ENCODE results near the gene OR52K1.
A peak's percentile ranks its signal among the peaks of the same experiment; 100 is the strongest.

Gene OR52K1

GRCh38 chr11:4453118-4453517, 29.3 kb upstream of the OR52K1 start:
- Mint-ChIP-seq H3K36me3 (ENCODE audit: low read depth) (no peaks in the 10 kb centered on the region), H3K9me3 (peaks cover 10% of the 10 kb centered on the region), H3K27me3 (ENCODE audit: low read depth, poor library complexity) (peaks cover 14% of the 10 kb centered on the region), H3K4me1 (no peaks in the 10 kb centered on the region), H3K4me3 (no peak overlapping the region), H3K27ac (no peak overlapping the region)
- no peak for TF ChIP-seq CTCF (IDR thresholded peaks at IDR 0.05)
- DNase-seq: no peak

DNA sequence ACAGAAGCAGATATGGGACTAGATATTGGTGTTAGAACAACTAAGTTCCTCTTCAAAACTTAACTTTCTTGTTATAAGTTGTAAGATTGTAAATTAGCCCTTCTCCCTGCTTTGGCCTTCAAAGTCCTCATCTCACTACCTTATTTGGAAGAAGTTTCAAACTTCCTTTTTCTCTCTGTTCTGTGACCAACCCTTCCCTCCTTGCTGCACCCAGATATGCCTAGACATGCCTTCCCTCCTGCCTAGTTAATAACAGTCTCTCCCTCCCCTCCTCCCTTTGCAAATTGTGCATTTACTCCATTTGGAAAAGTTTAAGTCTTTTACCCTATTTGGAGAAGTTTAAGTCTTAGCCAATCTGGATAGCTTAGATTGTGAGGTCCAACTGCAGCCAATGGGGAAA, 28.4 kb upstream of the OR52K1 start:
- Mint-ChIP-seq H3K4me1 (no peaks in the 10 kb centered on the region), H3K27me3 (ENCODE audit: low read depth, poor library complexity) (peaks cover 17% of the 10 kb centered on the region), H3K36me3 (ENCODE audit: low read depth) (no peaks in the 10 kb centered on the region), H3K4me3 (no peak overlapping the region), H3K9me3 (peaks cover 10% of the 10 kb centered on the region), H3K27ac (no peak overlapping the region)
- DNase-seq: no peak
- TF ChIP-seq CTCF (IDR thresholded peaks at IDR 0.05): no peak

DNA sequence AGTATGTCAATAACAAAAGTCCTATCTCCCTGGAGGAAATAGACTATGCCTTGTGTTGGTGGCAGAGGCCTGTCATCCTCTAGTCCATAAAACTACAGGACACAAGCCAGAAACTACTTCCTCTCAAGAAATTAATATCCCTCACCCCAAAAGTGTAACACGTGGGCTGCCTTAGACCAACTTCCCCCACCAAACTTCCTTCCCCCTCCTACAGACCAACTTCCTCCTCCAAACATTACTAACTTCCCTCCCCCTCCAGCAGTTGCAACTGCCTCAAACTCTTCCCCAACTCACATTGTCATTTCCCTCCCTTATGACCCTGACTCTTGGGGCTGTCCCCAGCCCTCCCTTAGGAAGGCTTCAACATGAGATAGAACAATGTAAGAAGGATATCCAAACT, 27.0 kb upstream of the OR52K1 start:
- H3K4me3 Mint-ChIP-seq: no peak overlapping the region
- TF ChIP-seq CTCF (IDR thresholded peaks at IDR 0.05): no peak
- H3K27ac Mint-ChIP-seq: no peak overlapping the region
- H3K36me3 Mint-ChIP-seq (ENCODE audit: low read depth): no peaks in the 10 kb centered on the region
- peaks cover 8% of the 10 kb centered on the region for H3K4me1 Mint-ChIP-seq
- H3K9me3 Mint-ChIP-seq: peaks cover 10% of the 10 kb centered on the region
- peaks cover 19% of the 10 kb centered on the region for H3K27me3 Mint-ChIP-seq (ENCODE audit: low read depth, poor library complexity)
- DNase-seq: no peak

- no peak for TF ChIP-seq CTCF (IDR thresholded peaks at IDR 0.05)
- no peak for DNase-seq
- H3K36me3 Mint-ChIP-seq (ENCODE audit: low read depth): peaks cover 18% of the 10 kb centered on the region
- H3K4me1 Mint-ChIP-seq: peaks cover 34% of the 10 kb centered on the region
- H3K27ac Mint-ChIP-seq: no peak overlapping the region
- peaks cover 13% of the 10 kb centered on the region for H3K27me3 Mint-ChIP-seq (ENCODE audit: low read depth, poor library complexity)
- H3K9me3 Mint-ChIP-seq: peaks cover 26% of the 10 kb centered on the region
- H3K4me3 Mint-ChIP-seq: no peak overlapping the region
These were observed 22.9 kb upstream of the OR52K1 start for GRCh38 chr11:4459500-4459899.

- DNase-seq: no peak
- Mint-ChIP-seq H3K36me3 (ENCODE audit: low read depth) (peaks cover 25% of the 10 kb centered on the region), H3K27me3 (ENCODE audit: low read depth, poor library complexity) (peaks cover 12% of the 10 kb centered on the region), H3K27ac (peak overlapping the region; percentile 54), H3K4me1 (peaks cover 39% of the 10 kb centered on the region), H3K9me3 (peaks cover 28% of the 10 kb centered on the region), H3K4me3 (no peak overlapping the region)
- no peak for TF ChIP-seq CTCF (IDR thresholded peaks at IDR 0.05)
These were observed 22.3 kb upstream of the OR52K1 start for GRCh38 chr11:4460151-4460550.

DNA sequence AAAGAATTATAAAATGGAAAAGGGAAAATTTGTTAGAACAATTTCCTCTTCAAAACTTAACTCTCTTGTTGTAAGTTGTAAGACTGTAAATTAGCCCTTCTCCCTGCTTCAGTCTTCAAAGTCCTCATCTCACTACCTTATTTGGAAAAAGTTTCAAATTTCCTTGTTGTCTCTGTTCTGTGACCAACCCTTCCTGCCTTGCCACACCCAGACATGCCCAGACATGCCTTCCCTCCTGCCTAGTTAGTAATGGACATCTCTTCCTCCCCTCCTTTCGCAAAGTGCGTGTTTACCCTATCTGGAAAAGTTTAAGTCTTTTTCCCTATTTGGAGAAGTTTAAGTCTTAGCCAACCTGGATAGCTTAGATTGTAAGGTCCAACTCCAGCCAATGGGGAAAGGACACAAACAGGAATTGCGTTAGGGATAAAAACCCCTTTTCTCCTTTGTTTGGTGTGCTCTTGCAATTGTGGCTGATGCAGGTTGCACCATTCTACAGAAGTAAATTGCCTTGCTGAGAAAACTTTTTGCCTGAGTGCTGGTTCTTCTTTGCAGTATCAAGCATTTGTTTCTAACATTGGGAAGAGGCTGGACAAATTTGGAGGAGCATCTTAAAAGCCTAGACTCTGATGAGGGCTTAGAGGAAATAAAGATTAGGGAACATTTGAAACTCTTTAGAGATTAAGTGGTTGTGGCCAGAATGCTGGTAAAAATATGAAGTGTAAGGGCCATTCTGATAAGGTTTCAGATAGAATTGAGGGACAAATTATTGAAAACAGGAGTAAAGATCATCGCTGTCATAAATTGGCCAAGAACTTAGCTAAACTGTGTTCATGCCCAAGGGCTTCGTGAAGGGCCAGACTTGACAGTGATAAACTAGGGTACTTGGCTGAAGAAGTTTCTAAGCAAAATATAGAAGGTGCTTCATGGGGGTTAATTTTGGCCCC, 18.0 kb upstream of the OR52K1 start:
- Mint-ChIP-seq H3K9me3 (peaks cover 36% of the 10 kb centered on the region), H3K36me3 (ENCODE audit: low read depth) (peaks cover 25% of the 10 kb centered on the region), H3K27ac (peak overlapping the region; percentile 72), H3K27me3 (ENCODE audit: low read depth, poor library complexity) (peaks cover 4% of the 10 kb centered on the region), H3K4me1 (peaks cover 43% of the 10 kb centered on the region), H3K4me3 (no peak overlapping the region)
- no peak for TF ChIP-seq CTCF (IDR thresholded peaks at IDR 0.05)
- no peak for DNase-seq
